ENCODE measurements around the gene COP1.

Gene COP1

GRCh38 chr1:176051902-176052518, 155.1 kb downstream of the COP1 start:
- H3K4me3 ChIP-seq (replicated peaks; ENCODE audit: low read depth, low read length): no peak overlapping the region
- TF ChIP-seq, protein P1, sequence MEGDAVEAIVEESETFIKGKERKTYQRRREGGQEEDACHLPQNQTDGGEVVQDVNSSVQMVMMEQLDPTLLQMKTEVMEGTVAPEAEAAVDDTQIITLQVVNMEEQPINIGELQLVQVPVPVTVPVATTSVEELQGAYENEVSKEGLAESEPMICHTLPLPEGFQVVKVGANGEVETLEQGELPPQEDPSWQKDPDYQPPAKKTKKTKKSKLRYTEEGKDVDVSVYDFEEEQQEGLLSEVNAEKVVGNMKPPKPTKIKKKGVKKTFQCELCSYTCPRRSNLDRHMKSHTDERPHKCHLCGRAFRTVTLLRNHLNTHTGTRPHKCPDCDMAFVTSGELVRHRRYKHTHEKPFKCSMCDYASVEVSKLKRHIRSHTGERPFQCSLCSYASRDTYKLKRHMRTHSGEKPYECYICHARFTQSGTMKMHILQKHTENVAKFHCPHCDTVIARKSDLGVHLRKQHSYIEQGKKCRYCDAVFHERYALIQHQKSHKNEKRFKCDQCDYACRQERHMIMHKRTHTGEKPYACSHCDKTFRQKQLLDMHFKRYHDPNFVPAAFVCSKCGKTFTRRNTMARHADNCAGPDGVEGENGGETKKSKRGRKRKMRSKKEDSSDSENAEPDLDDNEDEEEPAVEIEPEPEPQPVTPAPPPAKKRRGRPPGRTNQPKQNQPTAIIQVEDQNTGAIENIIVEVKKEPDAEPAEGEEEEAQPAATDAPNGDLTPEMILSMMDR (IDR thresholded peaks at IDR 0.05; ENCODE audit: insufficient read depth, low read length, poor library complexity, severe bottlenecking): no peak
- no peaks in the 10 kb centered on the region for H3K36me3 ChIP-seq (ENCODE audit: control insufficient read depth, insufficient read depth, low read length)
- no peak for DNase-seq (ENCODE audit: extremely low read depth, insufficient read length)
- H3K27me3 ChIP-seq (replicated peaks; ENCODE audit: control insufficient read depth, insufficient read depth, low read length): no peaks in the 10 kb centered on the region

DNA sequence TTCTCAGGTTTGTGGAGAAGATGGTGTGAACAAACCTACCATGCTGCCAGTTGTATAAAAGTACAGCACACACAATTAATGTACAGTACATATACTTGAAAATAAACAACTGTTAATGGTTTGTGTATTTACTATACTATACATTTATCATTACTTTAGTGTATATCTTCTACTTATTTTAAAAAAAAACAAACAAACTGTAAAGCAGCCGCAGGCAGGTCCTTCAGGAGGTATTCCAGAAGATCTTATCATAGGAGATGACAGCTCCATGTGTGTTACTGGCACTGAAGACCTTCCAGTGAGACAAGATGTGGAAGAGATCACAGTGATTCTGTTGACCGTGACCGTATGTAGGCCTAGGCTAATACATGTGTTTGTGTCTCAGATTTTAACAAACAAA, 155.7 kb downstream of the COP1 start:
- no peak overlapping the region for H3K4me3 ChIP-seq (replicated peaks; ENCODE audit: low read depth, low read length)
- H3K36me3 ChIP-seq (ENCODE audit: control insufficient read depth, insufficient read depth, low read length): no peaks in the 10 kb centered on the region
- no peaks in the 10 kb centered on the region for H3K27me3 ChIP-seq (replicated peaks; ENCODE audit: control insufficient read depth, insufficient read depth, low read length)
- no peak for DNase-seq (ENCODE audit: extremely low read depth, insufficient read length)
- TF ChIP-seq, protein P1 (IDR thresholded peaks at IDR 0.05; ENCODE audit: insufficient read depth, low read length, poor library complexity, severe bottlenecking): no peak

DNA sequence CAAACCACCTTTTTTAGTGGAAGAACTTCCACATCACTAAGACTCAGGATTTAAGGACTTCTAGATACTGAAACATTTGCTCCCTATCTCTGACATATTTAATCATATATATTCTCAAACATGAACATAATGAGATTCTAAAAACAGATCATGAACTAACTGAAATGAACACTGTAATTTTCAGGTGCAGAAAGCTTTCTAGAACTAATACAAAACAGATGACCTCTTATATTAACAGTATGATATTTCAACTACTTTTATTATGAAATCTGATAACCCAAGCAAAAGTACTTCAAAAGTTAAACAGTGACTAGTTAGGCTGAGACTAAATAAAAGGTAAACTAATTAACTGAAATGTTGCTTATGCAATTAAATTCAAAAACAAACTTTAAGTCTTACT, 157.5 kb downstream of the COP1 start:
- TF ChIP-seq, protein P1 (IDR thresholded peaks at IDR 0.05; ENCODE audit: insufficient read depth, low read length, poor library complexity, severe bottlenecking): no peak
- no peak overlapping the region for H3K4me3 ChIP-seq (replicated peaks; ENCODE audit: low read depth, low read length)
- no peak for DNase-seq (ENCODE audit: extremely low read depth, insufficient read length)
- H3K36me3 ChIP-seq (ENCODE audit: control insufficient read depth, insufficient read depth, low read length): no peaks in the 10 kb centered on the region
- no peaks in the 10 kb centered on the region for H3K27me3 ChIP-seq (replicated peaks; ENCODE audit: control insufficient read depth, insufficient read depth, low read length)

- peaks cover 1% of the 10 kb centered on the region; the same call in 1 of the 2 replicates for H3K36me3 ChIP-seq (ENCODE audit: control insufficient read depth, insufficient read depth, low read length)
- H3K27me3 ChIP-seq (replicated peaks; ENCODE audit: control insufficient read depth, insufficient read depth, low read length): no peaks in the 10 kb centered on the region
- TF ChIP-seq, protein P1 (IDR thresholded peaks at IDR 0.05; ENCODE audit: insufficient read depth, low read length, poor library complexity, severe bottlenecking): no peak
- DNase-seq (ENCODE audit: extremely low read depth, insufficient read length): no peak
- no peak overlapping the region for H3K4me3 ChIP-seq (replicated peaks; ENCODE audit: low read depth, low read length)
Observed at GRCh38 chr1:176046926-176047325, 160.2 kb downstream of the COP1 start.

DNA sequence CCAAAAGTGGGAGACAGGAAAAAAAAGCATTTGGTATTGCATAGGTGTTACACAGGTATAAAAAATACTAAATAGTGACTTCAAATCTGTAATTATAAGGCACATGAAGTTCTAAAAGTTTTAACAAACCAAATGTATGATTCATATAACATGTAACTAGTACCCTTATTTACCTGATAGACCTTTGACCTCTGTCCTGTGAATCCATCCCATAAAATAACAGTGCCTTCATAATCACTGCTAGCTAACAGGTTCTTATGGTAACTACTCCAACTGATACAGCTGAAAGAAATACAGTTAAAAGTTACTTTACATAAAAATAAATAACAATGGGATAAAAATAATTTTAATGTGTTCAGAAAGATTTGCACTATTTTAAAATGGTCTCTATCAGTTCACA, 163.5 kb downstream of the COP1 start:
- Histone ChIP-seq H3K27me3 (replicated peaks; ENCODE audit: control insufficient read depth, insufficient read depth, low read length) (no peaks in the 10 kb centered on the region), H3K36me3 (ENCODE audit: control insufficient read depth, insufficient read depth, low read length) (peaks cover 1% of the 10 kb centered on the region; the same call in 1 of the 2 replicates), H3K4me3 (replicated peaks; ENCODE audit: low read depth, low read length) (no peak overlapping the region)
- no peak for DNase-seq (ENCODE audit: extremely low read depth, insufficient read length)
- TF ChIP-seq, protein P1 (IDR thresholded peaks at IDR 0.05; ENCODE audit: insufficient read depth, low read length, poor library complexity, severe bottlenecking): no peak

DNA sequence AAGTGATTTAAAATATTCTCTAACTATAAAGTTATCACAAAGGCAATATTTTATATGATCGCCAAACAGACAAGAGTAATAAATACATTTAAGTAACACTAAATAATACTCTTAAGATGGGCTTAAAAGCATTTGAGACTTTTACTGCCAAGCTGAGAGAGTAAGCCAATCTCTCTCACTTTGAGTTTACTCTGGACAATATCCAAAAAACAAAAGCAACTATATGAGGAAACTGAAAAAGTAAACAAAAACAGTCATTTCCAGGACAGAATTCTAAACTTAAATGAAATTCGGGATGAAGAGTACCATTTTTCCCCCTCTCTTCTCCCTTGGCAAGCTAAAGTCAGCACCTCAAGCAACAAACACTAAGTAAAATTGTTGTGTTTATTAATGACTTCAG, 173.2 kb downstream of the COP1 start:
- TF ChIP-seq, protein P1 (IDR thresholded peaks at IDR 0.05; ENCODE audit: insufficient read depth, low read length, poor library complexity, severe bottlenecking): no peak
- DNase-seq (ENCODE audit: extremely low read depth, insufficient read length): no peak
- peaks cover 1% of the 10 kb centered on the region; the same call in 1 of the 2 replicates for H3K36me3 ChIP-seq (ENCODE audit: control insufficient read depth, insufficient read depth, low read length)
- H3K27me3 ChIP-seq (replicated peaks; ENCODE audit: control insufficient read depth, insufficient read depth, low read length): no peaks in the 10 kb centered on the region
- H3K4me3 ChIP-seq (replicated peaks; ENCODE audit: low read depth, low read length): no peak overlapping the region

All from GM06990 (cell line).